Adrenal gland (tissue), 12 donors: ENCODE results near the gene ZNF578. TPM values are rescaled to one million over a fixed set of nuclear protein-coding genes. Genes with fewer than 3 reads are reported as not detected.
"Not testable (repeated sequence)": the region's sequence is repeated elsewhere in the genome, so short reads cannot be mapped to it uniquely, and the experiment has no call there.

Source experiments
- DNase-seq, 7 donors: peaks; one replicate each; pipeline ENCODE4 v3.0.0-alpha.2; 2019 to 2020
- H3K27ac ChIP-seq, 5 donors: fragments of 200-600 bp; sonication (generic) in 4 of 5; 1 replicate in 3 of 5; 2 replicates in 2 of 5; pipeline versions ENCODE4 v1.5.1 to v1.8.0; 2016 to 2020; ENCODE audit warnings: mild to moderate bottlenecking in 1 of 5
- H3K27me3 ChIP-seq: fragments of 200-600 bp; 2 replicates; pipeline ENCODE4 v1.8.0; 2021
- H3K36me3 ChIP-seq, 2 donors: fragments of 200-600 bp; replicated peaks in 1 of 2; 1 replicate in 1 of 2; 2 replicates in 1 of 2; pipeline versions ENCODE4 v1.5.1 to v1.8.0; 2018 to 2022
- H3K4me1 ChIP-seq, 2 donors: fragments of 200-600 bp; replicated peaks in 1 of 2; 1 replicate in 1 of 2; 2 replicates in 1 of 2; pipeline versions ENCODE4 v1.5.1 to v1.8.0; 2018 to 2021
- H3K4me3 ChIP-seq, 4 donors: fragments of 200-600 bp; sonication (generic) in 3 of 4; one replicate each; pipeline ENCODE4 v1.5.1; 2016 to 2018
- H3K9me3 ChIP-seq, 3 donors: fragments of 200-600 bp; sonication (generic) in 1 of 3; replicated peaks in 1 of 3; 1 replicate in 2 of 3; 2 replicates in 1 of 3; pipeline versions ENCODE4 v1.5.1 to v1.8.0; 2016 to 2021
- CTCF ChIP-seq, 6 experiments: fragments of 450-650 bp in 4 of 6; fragments of 200-600 bp in 2 of 6; sonication (generic) in 1 of 6; IDR thresholded peaks; 1 replicate in 5 of 6; 2 replicates in 1 of 6; pipeline versions ENCODE4 v1.5.1 to v1.8.0; 2016 to 2021; ENCODE audit warnings: antibody characterized with exemption in 6 of 6, mild to moderate bottlenecking in 2 of 6, moderate library complexity in 1 of 6
- POLR2A ChIP-seq, 2 donors: fragments of 450-650 bp; IDR thresholded peaks; one replicate each; pipeline ENCODE4 v1.6.1; 2017; ENCODE audit warnings: antibody characterized with exemption in 2 of 2, mild to moderate bottlenecking in 2 of 2, moderate library complexity in 1 of 2
- WGBS, 4 donors: extraction: QIAGEN DNeasy Blood & Tissue Kit in 2 of 4; methylation state at CpG; one replicate each; pipeline versions ENCODE4 v1.1.5 to v1.1.7; 2013 to 2017; 5-methylcytosine and 5-hydroxymethylcytosine counted together
- intact Hi-C, 2 donors: fragments of 100-400 bp; cut with DNase I; formaldehyde crosslinking; loops; one replicate each; pipeline versions ENCODE4 v1.14.1 to v1.15.0; 2022 to 2023
- polyA plus RNA-seq, 3 donors: library from polyadenylated mRNA; stranded (reverse); fragments of 200-250 nt in 2 of 3; fragments of 350-450 nt in 1 of 3; fragmentation: Illumina TruSeq in 1 of 3; extraction: RNeasy Lipid Tissue Mini Kit (QIAGEN cat#74804) in 1 of 3; gene quantifications; one replicate each; pipeline ENCODE4 v1.2.3, GENCODE V29; 2013 to 2014
- total RNA-seq, 9 donors: library from RNA; depleted of rRNA in 4 of 9; stranded (reverse); fragments of >200 nt in 4 of 9; fragments of 120-200 nt in 1 of 9; fragmentation: NEBNext Ultra II Directional in 1 of 9; extraction: Animal tissue kit (Norgen Biotek cat#: 25700) in 1 of 9; gene quantifications; one replicate each; pipeline versions ENCODE4 v1.1.0 to v1.2.4, GENCODE V29; 2013 to 2023
- donor health status: healthy with polysubstance abuse.
- donor health status: Bipolar disorder and iron deficiency.
- donor health status: DM: yes; HTN: yes; CAD: no.
- donor health status: DM: no; HTN: no; CAD: no.
- donor health status: DM: no; HTN: no; CAD: no.
- donor health status: DM: yes; HTN: yes; CAD: no.

Gene ZNF578
- total and polyA plus RNA-seq, 12 donors = 0.09 to 5.3 (median 1.1) TPM

GRCh38 chr19:52557231-52557995 is 104.1 kb downstream of the ZNF578 start:
- Histone ChIP-seq H3K4me3 (no peak overlapping the region), H3K36me3 (peaks cover 8 to 22% of the 10 kb centered on the region in 2 donors), H3K4me1 (no peaks in the 10 kb centered on the region), H3K9me3 (peaks cover 0 to 66% (median 2%) of the 10 kb centered on the region in 3 donors), H3K27ac (no peak overlapping the region), H3K27me3 (no peaks in the 10 kb centered on the region)
- TF ChIP-seq POLR2A (IDR thresholded peaks at IDR 0.05) (no peak), CTCF (IDR thresholded peaks at IDR 0.05) (no peak)
- intact Hi-C loops = no loop called here
- DNase-seq = no peak
- 96 to 97% (median 97%) methylated on average over 16 of the region's 16 CpGs for WGBS, 4 donors

- H3K9me3 ChIP-seq = peaks cover 0 to 52% (median 0%) of the 10 kb centered on the region in 3 donors
These were observed 105.5 kb downstream of the ZNF578 start for GRCh38 chr19:52558732-52559445.

GRCh38 chr19:52561611-52562010 is 108.3 kb downstream of the ZNF578 start:
- H3K4me3 ChIP-seq, H3K4me1 ChIP-seq, H3K36me3 ChIP-seq, H3K27me3 ChIP-seq, H3K27ac ChIP-seq, DNase-seq, intact Hi-C loops: not testable (repeated sequence)
- H3K9me3 ChIP-seq = peaks cover 0 to 24% (median 0%) of the 10 kb centered on the region in 3 donors
- 95 to 98% (median 97%) methylated on average over 5 to 8 of the region's 8 CpGs for WGBS, 4 donors

More at GRCh38 chr19:52558732-52559445, 105.5 kb downstream of the ZNF578 start:
- H3K4me3 ChIP-seq, H3K27ac ChIP-seq, H3K27me3 ChIP-seq, H3K36me3 ChIP-seq, DNase-seq, H3K4me1 ChIP-seq, intact Hi-C loops: not testable (repeated sequence)
- WGBS, 4 donors = 80 to 90% (median 84%) methylated on average over 5 of the region's 5 CpGs

Other genes starting within 250 kb of the ZNF578 start
- 10 to 100 TPM in 6 of 9 donors, 1 to 10 TPM in 3; 2.3 to 18.8 (median 13.3) TPM for gene ZNF766, start 184.0 kb upstream of the ZNF578 start, total RNA-seq
- 10 to 100 TPM in 1 of 3 donors, 1 to 10 TPM in 2; 2.8 to 21.4 (median 3.8) TPM for gene ZNF766, start 184.0 kb upstream of the ZNF578 start, polyA plus RNA-seq
- 10 to 100 TPM in 4 of 9 donors, 1 to 10 TPM in 5; 2.1 to 15.1 (median 9.0) TPM for gene ZNF480, start 156.4 kb upstream of the ZNF578 start, total RNA-seq
- 10 to 100 TPM in 2 of 3 donors, 1 to 10 TPM in 1; 7.2 to 16.3 (median 13.2) TPM for gene ZNF480, start 156.4 kb upstream of the ZNF578 start, polyA plus RNA-seq
- 10 to 100 TPM in 1 of 9 donors, 1 to 10 TPM in 8; 1.9 to 10.2 (median 4.3) TPM for gene ZNF610, start 117.3 kb upstream of the ZNF578 start, total RNA-seq
- 10 to 100 TPM in 1 of 3 donors, 1 to 10 TPM in 2; 2.9 to 13.6 (median 4.3) TPM for gene ZNF610, start 117.3 kb upstream of the ZNF578 start, polyA plus RNA-seq
- 10 to 100 TPM in 8 of 9 donors, 1 to 10 TPM in 1; 7.5 to 23.1 (median 16.4) TPM for gene ZNF880, start 83.6 kb upstream of the ZNF578 start, total RNA-seq
- gene ZNF880, start 83.6 kb upstream of the ZNF578 start, polyA plus RNA-seq = 10 to 100 TPM; 18.3 to 19.4 (median 18.8) TPM
- gene ZNF528, start 55.7 kb upstream of the ZNF578 start, total RNA-seq = 10 to 100 TPM in 8 of 9 donors, 1 to 10 TPM in 1; 7.6 to 48.5 (median 23.6) TPM
- gene ZNF528, start 55.7 kb upstream of the ZNF578 start, polyA plus RNA-seq = 10 to 100 TPM in 2 of 3 donors, 1 to 10 TPM in 1; 10.0 to 29.8 (median 22.4) TPM
- under 1 TPM in 3 of 9 donors, not detected in 6; 0.11 to 0.18 (median 0.11) TPM for gene ZNF534, start 24.4 kb upstream of the ZNF578 start, total RNA-seq
- under 1 TPM in 1 of 3 donors, not detected in 2; 0.16 TPM for gene ZNF534, start 24.4 kb upstream of the ZNF578 start, polyA plus RNA-seq
- 10 to 100 TPM in 7 of 9 donors, 1 to 10 TPM in 2; 7.6 to 28.8 (median 14.6) TPM for gene ZNF808, start 74.1 kb downstream of the ZNF578 start, total RNA-seq
- 1 to 10 TPM; 1.6 to 7.2 (median 6.0) TPM for gene ZNF808, start 74.1 kb downstream of the ZNF578 start, polyA plus RNA-seq
- 10 to 100 TPM in 6 of 9 donors, 1 to 10 TPM in 3; 4.6 to 21.3 (median 13.0) TPM for gene ZNF701, start 116.7 kb downstream of the ZNF578 start, total RNA-seq
- 1 to 10 TPM; 4.0 to 10.0 (median 7.5) TPM for gene ZNF701, start 116.7 kb downstream of the ZNF578 start, polyA plus RNA-seq
- 100 to 1,000 TPM in 2 of 9 donors, 10 to 100 TPM in 7; 23.4 to 185 (median 47.4) TPM for gene ZNF83, start 184.8 kb downstream of the ZNF578 start, total RNA-seq
- 100 to 1,000 TPM in 2 of 3 donors, 10 to 100 TPM in 1; 50.0 to 344 (median 165) TPM for gene ZNF83, start 184.8 kb downstream of the ZNF578 start, polyA plus RNA-seq